H9 (cell line): ENCODE data around the gene TELO2. TPM values are rescaled to one million over a fixed set of nuclear protein-coding genes. Genes with fewer than 3 reads are reported as not detected.

Source experiments
- DNase-seq: peaks from one replicate; pipeline ENCODE4 v3.0.0-alpha.2; 2017
- H2AFZ ChIP-seq: one replicate; pipeline ENCODE4 v1.6.1; 2013; ENCODE audit warnings: mild to moderate bottlenecking, low read length, control low read depth, moderate library complexity
- H2AK5ac ChIP-seq: 2 replicates; pipeline ENCODE4 v1.6.1; 2013; ENCODE audit warnings: low read length, control low read depth, mixed read lengths; ENCODE audit not compliant: insufficient read length
- H2BK120ac ChIP-seq: one replicate; pipeline ENCODE4 v1.6.1; 2013; ENCODE audit warnings: low read depth, mild to moderate bottlenecking, low read length, control low read depth, inconsistent platforms; ENCODE audit not compliant: poor library complexity, severe bottlenecking
- H2BK12ac ChIP-seq: 2 replicates; pipeline ENCODE4 v1.6.1; 2013; ENCODE audit warnings: low read length, control low read depth, mixed read lengths, low read depth; ENCODE audit not compliant: insufficient read length
- H2BK15ac ChIP-seq: 2 replicates; pipeline ENCODE4 v1.6.1; 2013; ENCODE audit warnings: low read depth, low read length, control low read depth
- H2BK20ac ChIP-seq: one replicate; pipeline ENCODE4 v1.6.1; 2013; ENCODE audit warnings: low read depth, mild to moderate bottlenecking, low read length, control low read depth, inconsistent platforms; ENCODE audit not compliant: poor library complexity, severe bottlenecking
- H2BK5ac ChIP-seq: 2 replicates; pipeline ENCODE4 v1.6.1; 2013; ENCODE audit warnings: low read length, control low read depth, mixed read lengths; ENCODE audit not compliant: insufficient read length
- H3K14ac ChIP-seq: 2 replicates; pipeline ENCODE4 v1.6.1; 2013; ENCODE audit warnings: low read length, control low read depth; ENCODE audit not compliant: insufficient read depth
- H3K18ac ChIP-seq: 2 replicates; pipeline ENCODE4 v1.6.1; 2013; ENCODE audit warnings: low read depth, mild to moderate bottlenecking, mixed read lengths, low read length, control low read depth; ENCODE audit not compliant: insufficient read length
- H3K23ac ChIP-seq: 2 replicates; pipeline ENCODE4 v1.6.1; 2013; ENCODE audit warnings: low read length, control low read depth, mixed read lengths, low read depth; ENCODE audit not compliant: insufficient read length
- H3K23me2 ChIP-seq: 2 replicates; pipeline ENCODE4 v1.6.1; 2013; ENCODE audit warnings: low read depth, mild to moderate bottlenecking, mixed read lengths, low read length, control low read depth; ENCODE audit not compliant: insufficient read length, poor library complexity, severe bottlenecking
- H3K27ac ChIP-seq: 2 replicates; pipeline ENCODE4 v1.5.1; 2013; ENCODE audit warnings: low read length, control low read depth, mixed read lengths, low read depth; ENCODE audit not compliant: insufficient read length
- H3K27me3 ChIP-seq: 2 replicates; pipeline ENCODE4 v1.6.1; 2013; ENCODE audit warnings: low read length, control low read depth, inconsistent platforms; ENCODE audit not compliant: insufficient read depth
- H3K4ac ChIP-seq: 2 replicates; pipeline ENCODE4 v1.6.1; 2013; ENCODE audit warnings: low read depth, mild to moderate bottlenecking, control low read depth, inconsistent platforms, low read length, moderate library complexity
- H3K4me1 ChIP-seq: 2 replicates; pipeline ENCODE4 v1.6.1; 2013; ENCODE audit warnings: low read length, control low read depth, inconsistent platforms; ENCODE audit not compliant: insufficient read depth
- H3K4me2 ChIP-seq: 2 replicates; pipeline ENCODE4 v1.6.1; 2013; ENCODE audit warnings: low read length, control low read depth, mixed read lengths; ENCODE audit not compliant: insufficient read length, insufficient read depth
- H3K56ac ChIP-seq: 2 replicates; pipeline ENCODE4 v1.6.1; 2013; ENCODE audit warnings: low read depth, mild to moderate bottlenecking, mixed read lengths, low read length, control low read depth; ENCODE audit not compliant: insufficient read length
- H3K79me1 ChIP-seq: 2 replicates; pipeline ENCODE4 v1.6.1; 2013; ENCODE audit warnings: low read depth, mild to moderate bottlenecking, moderate library complexity, low read length, control low read depth, inconsistent platforms; ENCODE audit not compliant: insufficient read depth, poor library complexity, severe bottlenecking
- H3K79me2 ChIP-seq: 2 replicates; pipeline ENCODE4 v1.6.1; 2013; ENCODE audit warnings: low read length, control low read depth, inconsistent platforms; ENCODE audit not compliant: insufficient read depth
- H3K9ac ChIP-seq: 2 replicates; pipeline ENCODE4 v1.6.1; 2013; ENCODE audit warnings: low read length, control low read depth, mixed read lengths; ENCODE audit not compliant: insufficient read length; ENCODE audit errors: extremely low read depth
- H3K9me3 ChIP-seq: one replicate; pipeline ENCODE4 v1.6.1; 2013; ENCODE audit warnings: low read depth, low read length, inconsistent platforms; ENCODE audit not compliant: control insufficient read depth
- H3T11ph ChIP-seq: one replicate; pipeline ENCODE4 v1.6.1; 2013; ENCODE audit warnings: mild to moderate bottlenecking, low read length, control low read depth, inconsistent platforms
- H4K20me1 ChIP-seq: one replicate; pipeline ENCODE4 v1.6.1; 2013; ENCODE audit not compliant: control insufficient read depth, insufficient read length, insufficient read depth
- H4K5ac ChIP-seq: 2 replicates; pipeline ENCODE4 v1.6.1; 2013; ENCODE audit warnings: low read depth, mild to moderate bottlenecking, mixed read lengths, low read length, control low read depth; ENCODE audit not compliant: insufficient read length
- H4K8ac ChIP-seq: replicated peaks from 2 replicates; pipeline ENCODE4 v1.6.1; 2013; ENCODE audit warnings: low read length, control low read depth, mixed read lengths, low read depth; ENCODE audit not compliant: insufficient read length
- H4K91ac ChIP-seq: 2 replicates; pipeline ENCODE4 v1.6.1; 2013; ENCODE audit warnings: low read depth, mild to moderate bottlenecking, moderate library complexity, mixed read lengths, low read length, control low read depth; ENCODE audit not compliant: insufficient read length
- H3K27ac Mint-ChIP-seq, 3 experiments: 2 replicates in 2 of 3; 3 replicates in 1 of 3; pipeline ENCODE4 v1.8.0; 2020 to 2021; ENCODE audit warnings: mixed read lengths in 3 of 3, mild to moderate bottlenecking in 1 of 3, moderate library complexity in 1 of 3
- H3K27me3 Mint-ChIP-seq: 2 replicates; pipeline ENCODE4 v1.8.0; 2021; ENCODE audit warnings: low read depth, mild to moderate bottlenecking, moderate library complexity, mixed read lengths
- H3K36me3 Mint-ChIP-seq, 3 experiments: 2 replicates in 2 of 3; 3 replicates in 1 of 3; pipeline ENCODE4 v1.8.0; 2020 to 2021; ENCODE audit warnings: low read depth in 3 of 3, mixed read lengths in 3 of 3; ENCODE audit not compliant: insufficient read depth in 1 of 3
- H3K4me1 Mint-ChIP-seq, 2 experiments: 2 replicates each; pipeline ENCODE4 v1.8.0; 2020; ENCODE audit warnings: mixed read lengths in 2 of 2
- H3K4me3 Mint-ChIP-seq, 2 experiments: 2 replicates in 1 of 2; 3 replicates in 1 of 2; pipeline ENCODE4 v1.8.0; 2020 to 2021; ENCODE audit warnings: mild to moderate bottlenecking in 2 of 2, mixed read lengths in 2 of 2, moderate library complexity in 1 of 2
- H3K9me3 Mint-ChIP-seq, 2 experiments: 2 replicates in 1 of 2; 3 replicates in 1 of 2; pipeline ENCODE4 v1.8.0; 2020; ENCODE audit warnings: mild to moderate bottlenecking in 2 of 2, mixed read lengths in 2 of 2, moderate library complexity in 1 of 2
- CTCF ChIP-seq: fragments of 200-600 bp; sonication (generic); conservative IDR thresholded peaks from 3 replicates; pipeline ENCODE4 v1.8.0; 2021; ENCODE audit warnings: antibody characterized with exemption, mild to moderate bottlenecking
- WGBS: extraction: QIAGEN DNeasy Blood & Tissue Kit; methylation state at CpG from one replicate; pipeline ENCODE4 v1.1.7; 2013; ENCODE audit warnings: missing lambda C conversion rate, low lambda C conversion rate, mixed read lengths; ENCODE audit not compliant: insufficient read length; ENCODE audit errors: extremely low coverage; 5-methylcytosine and 5-hydroxymethylcytosine counted together
- total RNA-seq: library from RNA; stranded (reverse); gene quantifications from 2 replicates; pipeline ENCODE4 v1.2.1, GENCODE V29; 2021

The TELO2 gene
- total RNA-seq, 1 experiment from 2014 or later, result 98.9 TPM

GRCh38 chr16:1472974-1473373 is 20.2 kb upstream of the TELO2 start:
- Histone ChIP-seq H3K27ac (no peak overlapping the region), H3K4me1 (peaks cover 4% of the 10 kb centered on the region), H3K9me3 (peaks cover 8% of the 10 kb centered on the region), H3K4ac (no peak overlapping the region), H3K79me2 (peaks cover 18% of the 10 kb centered on the region; the same call in 1 of the 2 replicates), H3K18ac (no peak overlapping the region), H3K23me2 (peaks cover 11% of the 10 kb centered on the region), H3K27me3 (no peaks in the 10 kb centered on the region), H2AK5ac (no peak overlapping the region), H3K4me2 (no peak overlapping the region), H2AFZ (no peak overlapping the region), H2BK5ac (no peak overlapping the region), H4K8ac (no peak overlapping the region), H3K14ac (no peak overlapping the region), H2BK12ac (no peak overlapping the region), H3K79me1 (peaks cover 12% of the 10 kb centered on the region), H2BK120ac (no peak overlapping the region), H4K5ac (no peak overlapping the region), H2BK20ac (no peak overlapping the region), H3K9ac (no peak overlapping the region), H2BK15ac (no peak overlapping the region), H4K20me1 (no peaks in the 10 kb centered on the region), H4K91ac (no peak overlapping the region), H3K56ac (no peak overlapping the region), H3T11ph (no peak overlapping the region), H3K23ac (no peak overlapping the region)
- TF ChIP-seq CTCF, result no peak
- DNase-seq, result no peak
- Mint-ChIP-seq H3K4me1 (peaks cover 12 to 15% of the 10 kb centered on the region in 2 experiments), H3K4me3 (peak overlapping the region; percentile 48 to 71), H3K9me3 (peaks cover 12 to 17% of the 10 kb centered on the region in 2 experiments), H3K27me3 (peaks cover 17% of the 10 kb centered on the region), H3K27ac (peak overlapping the region; percentile 14 to 42 (median 30); a peak in 3 of 7 replicates), H3K36me3 (peaks cover 0 to 2% (median 0%) of the 10 kb centered on the region in 3 experiments; a peak in 3 of 7 replicates)
- no CpG with 5 or more reads among the region's 3 CpGs for WGBS
